Measurements from ENCODE around the gene CUL9. TPM values are rescaled to one million over a fixed set of nuclear protein-coding genes. Genes with fewer than 3 reads are reported as not detected.
A peak's percentile ranks its signal among the peaks of the same experiment; 100 is the strongest.

Gene CUL9
- total RNA-seq, 5 donors from 2014 or later (not counting 1 experiment from before 2014, with no cell fraction given): 92.5 to 107 (median 96.5) TPM

DNA sequence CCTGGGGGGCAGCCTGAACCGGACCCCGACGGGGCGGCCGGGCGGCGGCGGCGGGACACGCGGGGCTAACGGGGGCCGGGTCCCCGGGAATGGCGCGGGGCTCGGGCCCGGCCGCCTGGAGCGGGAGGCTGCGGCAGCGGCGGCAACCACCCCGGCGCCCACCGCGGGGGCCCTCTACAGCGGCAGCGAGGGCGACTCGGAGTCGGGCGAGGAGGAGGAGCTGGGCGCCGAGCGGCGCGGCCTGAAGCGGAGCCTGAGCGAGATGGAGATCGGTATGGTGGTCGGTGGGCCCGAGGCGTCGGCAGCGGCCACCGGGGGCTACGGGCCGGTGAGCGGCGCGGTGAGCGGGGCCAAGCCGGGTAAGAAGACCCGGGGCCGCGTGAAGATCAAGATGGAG, 10.3 kb upstream of the CUL9 start:
- peak overlapping the region; percentile 88 to 93 (median 92) for H3K4me3 Mint-ChIP-seq

DNA sequence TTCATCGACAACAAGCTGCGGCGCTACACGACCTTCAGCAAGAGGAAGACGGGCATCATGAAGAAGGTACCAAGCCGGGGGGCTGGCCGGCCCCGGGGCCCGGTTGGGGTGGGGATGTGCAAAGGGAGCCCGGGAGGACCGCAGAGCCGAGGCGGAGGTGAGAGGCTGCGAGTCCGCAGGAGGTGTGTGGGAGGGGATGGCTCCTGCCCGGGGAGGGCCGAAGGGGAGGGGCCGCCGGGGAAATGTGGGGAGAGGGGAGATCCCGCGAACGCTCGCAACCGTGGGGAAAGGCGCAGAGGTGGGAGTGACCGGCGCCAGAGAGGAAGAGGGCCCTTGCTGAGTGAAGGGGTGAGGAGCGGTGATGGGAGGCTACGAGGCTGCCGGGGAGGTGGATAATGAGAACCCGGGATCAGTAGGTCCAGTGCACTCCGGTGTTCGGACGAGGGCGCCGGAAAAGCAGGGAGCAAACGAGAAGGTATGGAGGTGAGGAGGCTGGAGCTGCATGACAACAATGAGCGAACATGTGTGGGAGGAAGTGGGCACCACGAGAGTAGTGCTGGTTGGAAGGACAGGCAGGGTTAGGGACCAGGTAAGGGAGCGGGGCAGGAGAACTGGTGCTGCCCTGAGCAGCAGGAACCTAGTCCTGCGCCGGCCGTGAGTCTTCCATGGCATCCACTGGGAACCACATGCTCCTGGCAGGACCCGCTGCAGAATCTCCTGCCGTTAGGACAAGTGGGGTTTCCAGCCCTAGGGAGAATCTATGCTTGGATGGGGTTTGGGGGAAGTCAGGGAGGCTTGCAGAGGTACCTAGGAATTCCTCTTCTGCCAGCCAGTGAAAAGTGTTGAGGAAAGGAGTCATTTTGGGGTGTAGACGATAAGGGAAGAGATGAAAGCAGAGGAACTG, 9.6 kb upstream of the CUL9 start:
- peak overlapping the region; percentile 80 for H3K27ac ChIP-seq (ENCODE audit: low read length)
- Mint-ChIP-seq H3K4me3 (peak overlapping the region; percentile 88 to 93 (median 92)), H3K4me1 (peaks cover 44 to 49% (median 45%) of the 10 kb centered on the region in 3 donors), H3K27ac (peak overlapping the region; percentile 91 to 95), H3K9me3 (no peaks in the 10 kb centered on the region), H3K36me3 (peaks cover 12% of the 10 kb centered on the region), H3K27me3 (no peaks in the 10 kb centered on the region)
- ChIA-PET CTCF (interaction anchor here in 1 of 2 donors (0.5 kb wide), 1 partner anchor 211 kb away, joined by 4 read pairs; no protein-coding TSS in a partner anchor), POLR2A (interaction anchor here in 1 of 2 donors (0.7 kb wide), 1 partner anchor 721 kb away, joined by 3 read pairs; no protein-coding TSS in a partner anchor)
- DNase-seq (peak in 31 of 35 experiments; percentile 8 to 59 (median 24)), ATAC-seq (replicated peaks in 1 of 4) (no peak)
- H3K36me3 ChIP-seq (ENCODE audit: control insufficient read depth in 2 of 2, extremely low read depth in 1 of 2, insufficient read depth in 1 of 2, low read length in 1 of 2): peaks cover 13 to 23% of the 10 kb centered on the region in 2 donors
- H3K4me3 ChIP-seq (ENCODE audit: control insufficient read depth in 1 of 2, extremely low read depth in 1 of 2, low read length in 1 of 2): peak overlapping the region; percentile 78 to 80
- no peaks in the 10 kb centered on the region for H3K9me3 ChIP-seq
- H3K27me3 ChIP-seq (replicated peaks in 1 of 2; ENCODE audit: control insufficient read depth in 2 of 2, extremely low read depth in 1 of 2, insufficient read depth in 2 of 2, low read length in 1 of 2): peaks cover 0 to 6% of the 10 kb centered on the region in 2 experiments
- H3K4me1 ChIP-seq (ENCODE audit: control insufficient read depth in 1 of 2, extremely low read depth in 1 of 2, insufficient read depth in 2 of 2, low read length in 2 of 2): peaks cover 26 to 51% of the 10 kb centered on the region in 2 experiments
- 2% methylated on average over 45 of the region's 46 CpGs for WGBS (ENCODE audit: insufficient coverage)

More for the DNA sequence above, 10.3 kb upstream of the CUL9 start:
- Histone ChIP-seq H3K4me1 (ENCODE audit: control insufficient read depth in 1 of 2, extremely low read depth in 1 of 2, insufficient read depth in 2 of 2, low read length in 2 of 2) (peaks cover 26 to 51% of the 10 kb centered on the region in 2 experiments), H3K27me3 (replicated peaks in 1 of 2; ENCODE audit: control insufficient read depth in 2 of 2, extremely low read depth in 1 of 2, insufficient read depth in 2 of 2, low read length in 1 of 2) (peaks cover 0 to 6% of the 10 kb centered on the region in 2 experiments), H3K36me3 (ENCODE audit: control insufficient read depth in 2 of 2, extremely low read depth in 1 of 2, insufficient read depth in 1 of 2, low read length in 1 of 2) (peaks cover 10 to 19% of the 10 kb centered on the region in 2 donors), H3K9me3 (no peaks in the 10 kb centered on the region), H3K4me3 (ENCODE audit: control insufficient read depth in 1 of 2, extremely low read depth in 1 of 2, low read length in 1 of 2) (peak overlapping the region; percentile 78 to 80), H3K27ac (ENCODE audit: low read length) (peak overlapping the region; percentile 80)
- Mint-ChIP-seq H3K27me3 (no peaks in the 10 kb centered on the region), H3K27ac (peak overlapping the region; percentile 91 to 95), H3K9me3 (no peaks in the 10 kb centered on the region), H3K4me1 (peaks cover 44 to 49% (median 45%) of the 10 kb centered on the region in 3 donors), H3K36me3 (peaks cover 11% of the 10 kb centered on the region)
- ATAC-seq (replicated peaks in 1 of 4) (peak; percentile 3 to 14 (median 8)), DNase-seq (peak in 25 of 35 experiments; percentile 4 to 59 (median 26))
- ChIA-PET CTCF (interaction anchor here in 1 of 2 donors (0.5 kb wide), 1 partner anchor 212 kb away, joined by 4 read pairs; no protein-coding TSS in a partner anchor), POLR2A (no interaction called here)
- WGBS (ENCODE audit: insufficient coverage): under 1% methylated on average over 57 of the region's 57 CpGs

DNA sequence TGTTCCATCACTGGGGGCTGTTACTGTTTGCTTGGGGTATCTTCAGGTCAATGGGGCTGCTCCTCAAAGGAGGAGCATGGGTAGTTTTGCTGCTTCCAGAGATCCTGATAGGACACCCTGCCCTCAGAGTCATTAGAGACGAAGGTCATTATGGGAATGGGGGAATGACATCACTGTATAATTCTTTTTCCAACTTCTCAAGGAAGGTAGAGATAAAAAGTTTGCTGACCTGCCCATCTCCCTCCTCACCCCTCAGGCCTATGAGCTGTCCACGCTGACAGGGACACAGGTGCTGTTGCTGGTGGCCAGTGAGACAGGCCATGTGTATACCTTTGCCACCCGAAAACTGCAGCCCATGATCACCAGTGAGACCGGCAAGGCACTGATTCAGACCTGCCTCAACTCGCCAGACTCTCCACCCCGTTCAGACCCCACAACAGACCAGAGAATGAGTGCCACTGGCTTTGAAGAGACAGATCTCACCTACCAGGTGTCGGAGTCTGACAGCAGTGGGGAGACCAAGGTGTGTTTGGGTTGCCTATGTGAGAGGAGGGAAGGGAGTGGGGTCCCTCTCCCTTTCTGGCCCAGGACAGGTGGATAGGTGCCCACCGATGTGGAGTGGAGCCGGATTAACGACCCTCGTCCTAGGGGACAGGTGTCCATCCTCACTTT, 8.3 kb upstream of the CUL9 start:
- H3K36me3 Mint-ChIP-seq: peaks cover 21% of the 10 kb centered on the region
- H3K4me3 Mint-ChIP-seq: peak overlapping the region; percentile 88 to 93 (median 92)
- ATAC-seq (replicated peaks in 1 of 4) (no peak), DNase-seq (peak in 8 of 35 experiments; percentile 3 to 47 (median 10))
- Histone ChIP-seq H3K27me3 (replicated peaks in 1 of 2; ENCODE audit: control insufficient read depth in 2 of 2, extremely low read depth in 1 of 2, insufficient read depth in 2 of 2, low read length in 1 of 2) (peaks cover 0 to 6% of the 10 kb centered on the region in 2 experiments), H3K4me3 (ENCODE audit: control insufficient read depth in 1 of 2, extremely low read depth in 1 of 2, low read length in 1 of 2) (peak overlapping the region; percentile 78 to 80), H3K27ac (ENCODE audit: low read length) (peak overlapping the region; percentile 80), H3K9me3 (no peaks in the 10 kb centered on the region), H3K4me1 (ENCODE audit: control insufficient read depth in 1 of 2, extremely low read depth in 1 of 2, insufficient read depth in 2 of 2, low read length in 2 of 2) (peaks cover 26 to 51% of the 10 kb centered on the region in 2 experiments), H3K36me3 (ENCODE audit: control insufficient read depth in 2 of 2, extremely low read depth in 1 of 2, insufficient read depth in 1 of 2, low read length in 1 of 2) (peaks cover 15 to 34% of the 10 kb centered on the region in 2 donors)
- peak overlapping the region; percentile 91 to 95 for H3K27ac Mint-ChIP-seq
- no peaks in the 10 kb centered on the region for H3K27me3 Mint-ChIP-seq
- 52% methylated on average over 2 of the region's 11 CpGs for WGBS (ENCODE audit: insufficient coverage)
- H3K9me3 Mint-ChIP-seq: no peaks in the 10 kb centered on the region
- peaks cover 44 to 49% (median 45%) of the 10 kb centered on the region in 3 donors for H3K4me1 Mint-ChIP-seq
- ChIA-PET POLR2A (interaction anchor here in 1 of 2 donors (0.6 to 1.5 kb wide), 2 partner anchors 51 to 100 kb away, joined by 3 to 5 read pairs; no protein-coding TSS in a partner anchor), CTCF (interaction anchor here in 1 of 2 donors (0.5 to 1.5 kb wide), 2 partner anchors 30 to 332 kb away, joined by 3 read pairs; no protein-coding TSS in a partner anchor)

DNA sequence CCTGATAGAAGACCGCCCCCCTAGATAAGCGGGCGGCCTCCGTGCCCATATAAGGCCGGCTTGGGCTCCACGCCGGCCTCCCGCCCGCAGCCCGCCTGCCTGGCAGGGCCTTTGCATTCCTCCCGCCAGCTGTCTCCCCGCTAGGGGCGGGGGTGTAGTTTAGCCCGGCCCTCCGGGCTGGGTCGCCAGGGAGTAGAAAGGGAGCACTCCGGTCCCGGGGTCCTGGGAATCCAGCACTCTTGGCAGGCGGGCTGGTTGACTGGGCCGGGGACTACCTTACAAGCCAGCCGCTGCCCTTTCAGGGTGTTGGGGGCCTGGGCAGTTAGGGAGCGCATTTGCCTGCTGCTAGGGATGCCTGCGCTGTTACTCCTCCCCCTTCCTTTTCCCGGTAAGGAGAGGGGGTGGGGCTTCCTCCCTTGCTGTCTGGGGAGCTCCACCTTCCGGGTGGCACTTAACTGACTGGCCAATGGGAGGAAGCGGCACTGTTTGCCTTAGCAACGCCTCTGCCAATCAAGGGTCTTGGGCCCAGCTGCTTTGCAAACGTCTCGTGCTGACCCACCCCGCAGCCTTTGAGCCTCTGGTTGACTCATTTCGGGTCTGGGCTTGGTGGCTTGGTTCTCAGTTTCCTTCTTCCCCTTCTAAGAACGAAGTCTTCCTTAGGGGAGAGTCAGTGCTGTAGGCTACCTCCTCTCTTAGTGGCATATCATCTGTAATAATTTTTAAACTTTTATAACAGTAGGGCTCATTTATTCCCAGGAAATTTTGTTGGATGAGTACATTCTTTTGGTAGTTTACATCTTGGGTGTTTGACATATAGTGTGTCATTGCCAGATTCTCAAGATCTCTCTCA, 7.5 kb upstream of the CUL9 start:
- peaks cover 24% of the 10 kb centered on the region for H3K36me3 Mint-ChIP-seq

DNA sequence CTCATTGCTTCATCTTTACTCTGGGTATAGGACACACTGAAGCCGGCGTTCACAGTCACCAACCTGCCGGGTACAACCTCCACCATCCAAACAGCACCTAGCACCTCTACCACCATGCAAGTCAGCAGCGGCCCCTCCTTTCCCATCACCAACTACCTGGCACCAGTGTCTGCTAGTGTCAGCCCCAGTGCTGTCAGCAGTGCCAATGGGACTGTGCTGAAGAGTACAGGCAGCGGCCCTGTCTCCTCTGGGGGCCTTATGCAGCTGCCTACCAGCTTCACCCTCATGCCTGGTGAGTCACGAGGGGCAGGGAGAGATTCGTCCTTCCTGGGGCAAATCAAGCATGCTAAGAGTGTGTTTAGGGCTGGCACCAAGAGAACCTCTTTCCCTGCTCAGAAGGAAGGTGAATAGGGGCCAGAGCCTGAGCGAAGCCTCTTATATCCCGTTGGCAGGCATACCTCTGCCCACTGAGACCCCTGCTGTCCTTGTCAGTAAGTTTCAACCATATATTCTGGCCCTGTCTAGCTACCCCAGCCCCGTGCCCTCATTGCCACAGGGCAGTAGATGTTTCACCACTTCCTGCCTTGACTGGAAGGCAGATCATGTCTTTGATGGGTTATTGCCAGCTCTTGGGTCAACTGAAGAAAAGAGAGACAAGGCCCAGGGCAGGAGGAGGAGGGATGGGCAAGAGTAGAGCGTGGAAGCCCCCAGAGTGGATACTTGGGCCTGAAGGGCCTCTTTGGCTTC, 6.1 kb upstream of the CUL9 start:
- Histone ChIP-seq H3K27ac (ENCODE audit: low read length) (peak overlapping the region; percentile 80), H3K36me3 (ENCODE audit: control insufficient read depth in 2 of 2, extremely low read depth in 1 of 2, insufficient read depth in 1 of 2, low read length in 1 of 2) (peaks cover 17 to 45% of the 10 kb centered on the region in 2 donors), H3K4me3 (ENCODE audit: control insufficient read depth in 1 of 2, extremely low read depth in 1 of 2, low read length in 1 of 2) (no peak overlapping the region), H3K4me1 (ENCODE audit: control insufficient read depth in 1 of 2, extremely low read depth in 1 of 2, insufficient read depth in 2 of 2, low read length in 2 of 2) (peaks cover 21 to 41% of the 10 kb centered on the region in 2 experiments), H3K9me3 (no peaks in the 10 kb centered on the region), H3K27me3 (replicated peaks in 1 of 2; ENCODE audit: control insufficient read depth in 2 of 2, extremely low read depth in 1 of 2, insufficient read depth in 2 of 2, low read length in 1 of 2) (no peaks in the 10 kb centered on the region)
- 85% methylated on average over 9 of the region's 11 CpGs for WGBS (ENCODE audit: insufficient coverage)
- H3K4me1 Mint-ChIP-seq: peaks cover 37 to 41% (median 38%) of the 10 kb centered on the region in 3 donors
- H3K27ac Mint-ChIP-seq: peak overlapping the region; percentile 39 to 43
- ATAC-seq (replicated peaks in 1 of 4) (no peak), DNase-seq (no peak)
- H3K36me3 Mint-ChIP-seq: peaks cover 24% of the 10 kb centered on the region
- H3K4me3 Mint-ChIP-seq: no peak overlapping the region
- H3K27me3 Mint-ChIP-seq: no peaks in the 10 kb centered on the region
- H3K9me3 Mint-ChIP-seq: no peaks in the 10 kb centered on the region
- CTCF ChIA-PET: interaction anchor here in 1 of 2 donors (1.5 kb wide), 1 partner anchor 32 kb away, joined by 3 read pairs; no protein-coding TSS in a partner anchor
- POLR2A ChIA-PET: interaction anchor here (0.6 to 1.5 kb wide), 2 partner anchors 48 to 240 kb away, joined by 3 to 5 read pairs; no protein-coding TSS in a partner anchor

More for the DNA sequence above, 7.5 kb upstream of the CUL9 start:
- Histone ChIP-seq H3K27me3 (replicated peaks in 1 of 2; ENCODE audit: control insufficient read depth in 2 of 2, extremely low read depth in 1 of 2, insufficient read depth in 2 of 2, low read length in 1 of 2) (peaks cover 0 to 6% of the 10 kb centered on the region in 2 experiments), H3K36me3 (ENCODE audit: control insufficient read depth in 2 of 2, extremely low read depth in 1 of 2, insufficient read depth in 1 of 2, low read length in 1 of 2) (peaks cover 17 to 42% of the 10 kb centered on the region in 2 donors), H3K27ac (ENCODE audit: low read length) (peak overlapping the region; percentile 80), H3K4me3 (ENCODE audit: control insufficient read depth in 1 of 2, extremely low read depth in 1 of 2, low read length in 1 of 2) (peak overlapping the region; percentile 51 to 52), H3K9me3 (no peaks in the 10 kb centered on the region), H3K4me1 (ENCODE audit: control insufficient read depth in 1 of 2, extremely low read depth in 1 of 2, insufficient read depth in 2 of 2, low read length in 2 of 2) (peaks cover 26 to 51% of the 10 kb centered on the region in 2 experiments)
- ChIA-PET CTCF (interaction anchor here in 1 of 2 donors (0.5 to 1.5 kb wide), 2 partner anchors 31 to 332 kb away, joined by 3 read pairs; no protein-coding TSS in a partner anchor), POLR2A (interaction anchor here in 1 of 2 donors (0.6 to 1.5 kb wide), 2 partner anchors 50 to 100 kb away, joined by 3 to 5 read pairs; no protein-coding TSS in a partner anchor)
- 0% methylated on average over 19 of the region's 32 CpGs for WGBS (ENCODE audit: insufficient coverage)
- H3K27me3 Mint-ChIP-seq: no peaks in the 10 kb centered on the region
- DNase-seq (peak; percentile 74 to 96 (median 86)), ATAC-seq (replicated peaks in 1 of 4) (peak; percentile 68 to 71 (median 68))
- peaks cover 44 to 49% (median 45%) of the 10 kb centered on the region in 3 donors for H3K4me1 Mint-ChIP-seq
- no peaks in the 10 kb centered on the region for H3K9me3 Mint-ChIP-seq
- peak overlapping the region; percentile 91 to 95 for H3K27ac Mint-ChIP-seq
- H3K4me3 Mint-ChIP-seq: peak overlapping the region; percentile 88 to 93 (median 92)

Data from T-cell (primary cell).